ENCODE measurements around the gene TMEM178B. TPM values are rescaled to one million over a fixed set of nuclear protein-coding genes. Genes with fewer than 3 reads are reported as not detected.

The TMEM178B gene
- polyA plus RNA-seq, 1 experiment, result 0.01 TPM

DNA sequence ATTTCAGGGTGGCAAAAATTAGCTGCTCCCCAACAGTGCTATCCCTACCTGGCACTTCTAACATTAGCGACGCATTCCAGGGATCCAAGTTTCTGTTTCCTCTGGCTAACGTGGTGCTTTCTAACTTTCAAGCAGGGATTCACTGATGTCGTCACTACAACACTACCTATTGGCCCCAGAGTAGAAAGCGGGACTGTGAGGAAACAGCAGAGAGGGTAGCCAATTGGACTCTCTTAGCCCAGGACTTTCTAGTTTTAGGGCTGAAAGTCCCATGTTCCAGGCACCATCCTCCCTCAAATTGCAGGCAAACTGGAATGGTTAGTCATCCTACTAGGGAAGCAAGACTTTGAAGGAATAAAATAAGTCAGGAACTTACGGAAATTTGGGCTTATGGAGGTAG, 388.1 kb downstream of the TMEM178B start:
- H3K27ac ChIP-seq (ENCODE audit: low read depth, low read length), result no peak overlapping the region
- 0 out of 2 replicates have a peak, but pooled peaks cover 4% of the 10 kb centered on the region for H3K9me3 ChIP-seq (ENCODE audit: control insufficient read depth, insufficient read depth, low read length)
- ChIA-PET CTCF (no interaction called here), POLR2A (no interaction called here)
- H3K4me3 ChIP-seq (ENCODE audit: low read depth, low read length), result no peak overlapping the region
- no peak for DNase-seq (ENCODE audit: low read depth, low spot score)
- H3K27me3 ChIP-seq (ENCODE audit: control insufficient read depth, insufficient read depth, low read length), result no peaks in the 10 kb centered on the region
- TF ChIP-seq, protein P1, sequence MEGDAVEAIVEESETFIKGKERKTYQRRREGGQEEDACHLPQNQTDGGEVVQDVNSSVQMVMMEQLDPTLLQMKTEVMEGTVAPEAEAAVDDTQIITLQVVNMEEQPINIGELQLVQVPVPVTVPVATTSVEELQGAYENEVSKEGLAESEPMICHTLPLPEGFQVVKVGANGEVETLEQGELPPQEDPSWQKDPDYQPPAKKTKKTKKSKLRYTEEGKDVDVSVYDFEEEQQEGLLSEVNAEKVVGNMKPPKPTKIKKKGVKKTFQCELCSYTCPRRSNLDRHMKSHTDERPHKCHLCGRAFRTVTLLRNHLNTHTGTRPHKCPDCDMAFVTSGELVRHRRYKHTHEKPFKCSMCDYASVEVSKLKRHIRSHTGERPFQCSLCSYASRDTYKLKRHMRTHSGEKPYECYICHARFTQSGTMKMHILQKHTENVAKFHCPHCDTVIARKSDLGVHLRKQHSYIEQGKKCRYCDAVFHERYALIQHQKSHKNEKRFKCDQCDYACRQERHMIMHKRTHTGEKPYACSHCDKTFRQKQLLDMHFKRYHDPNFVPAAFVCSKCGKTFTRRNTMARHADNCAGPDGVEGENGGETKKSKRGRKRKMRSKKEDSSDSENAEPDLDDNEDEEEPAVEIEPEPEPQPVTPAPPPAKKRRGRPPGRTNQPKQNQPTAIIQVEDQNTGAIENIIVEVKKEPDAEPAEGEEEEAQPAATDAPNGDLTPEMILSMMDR (IDR thresholded peaks at IDR 0.05; ENCODE audit: low read depth, low read length), result no peak

- no peak for DNase-seq (ENCODE audit: low read depth, low spot score)
- TF ChIP-seq, protein P1 (IDR thresholded peaks at IDR 0.05; ENCODE audit: low read depth, low read length), result no peak
- no peak overlapping the region for H3K27ac ChIP-seq (ENCODE audit: low read depth, low read length)
- H3K27me3 ChIP-seq (ENCODE audit: control insufficient read depth, insufficient read depth, low read length), result no peaks in the 10 kb centered on the region
- ChIA-PET CTCF (no interaction called here), POLR2A (no interaction called here)
- H3K4me3 ChIP-seq (ENCODE audit: low read depth, low read length), result no peak overlapping the region
- H3K9me3 ChIP-seq (ENCODE audit: control insufficient read depth, insufficient read depth, low read length), result 0 out of 2 replicates have a peak, but pooled peaks cover 4% of the 10 kb centered on the region
These were observed 389.1 kb downstream of the TMEM178B start for GRCh38 chr7:141462958-141463357.

DNA sequence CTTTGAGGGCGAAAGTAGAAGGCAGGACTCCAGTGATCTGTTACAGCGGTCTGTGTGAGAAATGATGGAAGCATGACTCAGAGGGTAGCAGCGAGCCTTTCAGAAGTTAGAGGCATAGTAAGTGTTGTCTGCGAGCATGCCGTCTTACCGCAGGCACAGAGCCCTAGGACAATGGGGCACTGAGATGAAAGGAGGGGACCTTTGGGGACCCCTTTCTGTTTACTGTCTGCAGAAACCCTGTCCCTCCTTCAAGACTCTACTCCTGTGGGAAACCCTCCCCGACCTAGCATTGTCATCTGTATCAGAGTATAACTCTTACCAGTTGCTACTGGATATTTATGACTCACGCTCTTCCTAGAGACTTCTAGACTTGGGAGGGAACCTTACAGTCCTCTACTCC, 390.1 kb downstream of the TMEM178B start:
- H3K27me3 ChIP-seq (ENCODE audit: control insufficient read depth, insufficient read depth, low read length), result no peaks in the 10 kb centered on the region
- H3K9me3 ChIP-seq (ENCODE audit: control insufficient read depth, insufficient read depth, low read length), result 0 out of 2 replicates have a peak, but pooled peaks cover 4% of the 10 kb centered on the region
- H3K4me3 ChIP-seq (ENCODE audit: low read depth, low read length), result no peak overlapping the region
- TF ChIP-seq, protein P1 (IDR thresholded peaks at IDR 0.05; ENCODE audit: low read depth, low read length), result no peak
- H3K27ac ChIP-seq (ENCODE audit: low read depth, low read length), result no peak overlapping the region
- ChIA-PET POLR2A (no interaction called here), CTCF (interaction anchor here (0.6 kb wide), 1 partner anchor 185 kb away, joined by 4 read pairs; no protein-coding TSS in a partner anchor)
- DNase-seq (ENCODE audit: low read depth, low spot score), result no peak

DNA sequence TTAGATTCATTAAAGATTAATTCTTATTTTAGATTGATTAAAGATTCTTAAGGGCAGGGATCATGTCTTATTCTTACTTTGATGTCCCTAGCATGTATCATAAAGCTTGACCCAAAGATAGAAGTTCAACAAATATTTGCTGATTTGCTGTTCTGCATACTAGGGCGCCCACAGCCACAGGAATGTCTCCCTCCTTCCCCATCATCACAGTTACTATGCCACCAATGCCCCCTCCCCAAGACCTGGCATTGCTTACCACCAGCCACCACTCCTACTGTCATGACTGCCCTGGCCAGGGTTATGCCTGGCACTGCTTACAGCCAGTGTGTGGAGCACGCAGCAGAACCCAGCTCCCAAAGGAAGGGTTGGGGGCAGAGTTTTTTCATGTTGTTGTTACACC, 390.7 kb downstream of the TMEM178B start:
- no peak for DNase-seq (ENCODE audit: low read depth, low spot score)
- Histone ChIP-seq H3K4me3 (ENCODE audit: low read depth, low read length) (no peak overlapping the region), H3K27me3 (ENCODE audit: control insufficient read depth, insufficient read depth, low read length) (no peaks in the 10 kb centered on the region), H3K9me3 (ENCODE audit: control insufficient read depth, insufficient read depth, low read length) (0 out of 2 replicates have a peak, but pooled peaks cover 4% of the 10 kb centered on the region), H3K27ac (ENCODE audit: low read depth, low read length) (no peak overlapping the region)
- TF ChIP-seq, protein P1 (IDR thresholded peaks at IDR 0.05; ENCODE audit: low read depth, low read length), result no peak
- CTCF ChIA-PET, result interaction anchor here (0.6 kb wide), 1 partner anchor 184 kb away, joined by 4 read pairs; no protein-coding TSS in a partner anchor
- POLR2A ChIA-PET, result no interaction called here

DNA sequence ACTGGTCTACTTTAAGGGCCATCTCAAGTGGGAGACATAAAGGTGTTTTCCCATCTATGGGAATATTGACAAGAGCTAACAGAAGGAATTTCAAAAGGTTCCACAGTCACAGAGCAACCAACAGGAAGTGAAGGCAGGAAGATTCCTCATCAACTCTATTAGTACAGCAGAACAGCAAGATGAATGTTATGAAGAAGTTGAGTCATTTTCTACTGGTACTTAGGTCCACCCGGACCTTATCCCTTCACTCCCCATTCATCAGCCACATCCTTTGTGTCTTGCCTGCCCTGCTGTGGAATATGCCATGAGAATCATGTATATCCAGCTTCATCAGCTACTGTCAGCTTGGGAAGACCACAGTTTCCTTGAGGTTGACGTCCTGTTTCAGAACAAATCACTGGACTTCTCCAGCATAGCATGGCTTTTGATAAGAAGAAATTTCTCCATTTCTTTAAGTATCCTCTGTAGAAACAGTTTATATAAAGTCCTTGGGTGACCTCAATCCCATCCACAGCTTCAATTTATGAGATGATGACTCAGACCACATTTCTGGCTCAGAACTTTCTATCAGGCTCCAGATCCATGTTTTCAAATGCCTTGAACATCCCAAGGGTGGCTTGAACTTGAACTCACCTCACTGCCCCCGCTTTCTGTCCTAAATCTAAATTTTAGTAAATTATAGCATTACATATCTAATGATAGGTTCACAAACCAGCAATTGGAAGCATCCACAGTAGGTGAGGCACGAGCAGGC, 392.5 kb downstream of the TMEM178B start:
- ChIA-PET POLR2A (no interaction called here), CTCF (no interaction called here)
- no peak for DNase-seq (ENCODE audit: low read depth, low spot score)
- Histone ChIP-seq H3K9me3 (ENCODE audit: control insufficient read depth, insufficient read depth, low read length) (0 out of 2 replicates have a peak, but pooled peaks cover 7% of the 10 kb centered on the region), H3K4me3 (ENCODE audit: low read depth, low read length) (no peak overlapping the region), H3K27ac (ENCODE audit: low read depth, low read length) (no peak overlapping the region), H3K27me3 (ENCODE audit: control insufficient read depth, insufficient read depth, low read length) (no peaks in the 10 kb centered on the region)
- TF ChIP-seq, protein P1 (IDR thresholded peaks at IDR 0.05; ENCODE audit: low read depth, low read length), result no peak
